ENCODE results near the gene ECSCR. TPM values are rescaled to one million over a fixed set of nuclear protein-coding genes. Genes with fewer than 3 reads are reported as not detected.

The ECSCR gene
- 25.4 and 28.2 TPM in 2 replicates for total RNA-seq

GRCh38 chr5:139462586-139463276 is at the start of gene ECSCR:
TSS of gene ECSCR (minus strand) at chr5:139462743. CDS start at chr5:139462670, 73 bp downstream.

GRCh38 chr5:139482050-139482889 is 19.7 kb upstream of the ECSCR start, which contains the start of gene STING1:
TSS of gene STING1 (minus strand) at chr5:139482758. CDS start at chr5:139481704, 1,054 bp downstream.

GRCh38 chr5:139470821-139471300 is 8.3 kb upstream of the ECSCR start, which contains the start of gene SMIM33:
TSS of gene SMIM33 (plus strand) at chr5:139471004. CDS start at chr5:139471122, 118 bp downstream.

GRCh38 chr5:139439013-139439903 is 23.3 kb downstream of the ECSCR start, which contains the start of gene DNAJC18:
TSS of gene DNAJC18 (minus strand) at chr5:139439525. CDS start at chr5:139439445, 80 bp downstream.

GRCh38 chr5:139403787-139404483 is 58.6 kb downstream of the ECSCR start, which contains the start of gene SPATA24:
TSS of gene SPATA24 (minus strand) at chr5:139404089. CDS start at chr5:139404060, 29 bp downstream.

Other genes with a start within 250 kb of the ECSCR start
- gene MATR3, start 169.0 kb downstream of the ECSCR start, total RNA-seq: 129 and 153 TPM in 2 replicates
- 73.2 and 90.1 TPM in 2 replicates for gene PAIP2, start 120.9 kb downstream of the ECSCR start, total RNA-seq
- gene SLC23A1, start 79.4 kb downstream of the ECSCR start, total RNA-seq: not detected in 2 replicates
- gene MZB1, start 72.8 kb downstream of the ECSCR start, total RNA-seq: 0.36 TPM in 1 of 2 replicates, not detected in the other
- 1.5 and 2.5 TPM in 2 replicates for gene PROB1, start 67.6 kb downstream of the ECSCR start, total RNA-seq
- gene SPATA24, start 58.7 kb downstream of the ECSCR start, total RNA-seq: 1.8 and 6.8 TPM in 2 replicates
- 2.3 and 7.8 TPM in 2 replicates for gene DNAJC18, start 23.2 kb downstream of the ECSCR start, total RNA-seq
- gene SMIM33, start 8.3 kb upstream of the ECSCR start, total RNA-seq: not detected in 2 replicates
- 69.3 and 76.2 TPM in 2 replicates for gene STING1, start 20.0 kb upstream of the ECSCR start, total RNA-seq
- gene UBE2D2, start 98.6 kb upstream of the ECSCR start, total RNA-seq: 53.3 and 76.8 TPM in 2 replicates
- gene CXXC5, start 185.6 kb upstream of the ECSCR start, total RNA-seq: 31.1 and 58.2 TPM in 2 replicates